Thyroid gland (tissue), 4 donors: ENCODE measurements around the gene BANP.

Experiments
- CTCF ChIP-seq, 6 experiments: fragments of 200-600 bp in 3 of 6; fragments of 450-650 bp in 3 of 6; sonication (generic) in 3 of 6; IDR thresholded peaks; one replicate each; pipeline ENCODE4 v1.5.1; 2016 to 2019; ENCODE audit warnings: antibody characterized with exemption in 6 of 6, mild to moderate bottlenecking in 2 of 6, inconsistent platforms in 1 of 6, moderate library complexity in 1 of 6
- POLR2A ChIP-seq, 2 donors: fragments of 450-650 bp; IDR thresholded peaks; one replicate each; pipeline ENCODE4 v1.6.1; 2017; ENCODE audit warnings: antibody characterized with exemption in 2 of 2, mild to moderate bottlenecking in 2 of 2, moderate library complexity in 1 of 2

DNA sequence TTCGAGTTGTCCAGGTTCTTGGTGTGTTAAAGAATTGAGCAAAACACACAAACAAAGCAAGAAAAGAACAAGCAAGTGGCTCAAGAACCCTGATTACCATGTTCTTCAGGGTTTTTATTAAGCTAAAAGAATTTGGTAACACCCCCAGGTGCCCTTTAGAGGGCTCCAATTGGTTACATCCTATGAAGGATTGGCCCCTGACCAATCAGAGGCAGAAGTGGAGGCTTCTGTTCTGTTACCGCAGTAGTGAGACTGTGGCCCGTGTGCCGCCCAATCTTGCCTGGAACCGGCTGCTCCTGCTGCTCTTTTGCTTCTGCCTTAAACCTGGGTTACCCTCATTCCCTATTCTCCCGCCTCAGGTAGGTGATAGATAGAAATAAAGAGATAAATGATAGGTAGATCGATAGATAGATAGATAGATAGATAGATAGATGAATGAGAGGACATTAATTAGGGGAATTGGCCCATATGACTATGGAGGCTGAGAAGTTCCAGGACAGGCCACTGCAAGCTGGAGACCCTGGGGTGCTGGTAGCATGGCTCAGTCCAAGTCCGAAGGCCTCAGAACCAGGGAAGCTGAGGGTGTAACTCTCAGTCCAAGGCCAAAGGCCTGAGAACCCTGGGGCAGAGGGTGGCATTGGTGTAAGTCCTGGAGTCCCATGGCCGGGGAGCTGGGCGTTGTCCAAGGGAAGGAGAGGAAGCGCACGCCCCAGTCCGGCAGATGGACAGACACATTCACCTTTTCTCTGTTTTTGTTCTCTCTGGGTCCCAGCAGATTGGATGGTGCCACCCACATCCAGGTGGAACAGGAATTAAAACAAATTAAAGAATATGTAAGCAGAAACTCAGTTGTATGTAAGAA is 11.4 kb upstream of the BANP start:
- TF ChIP-seq CTCF (IDR thresholded peaks at IDR 0.05), result no peak
- TF ChIP-seq POLR2A (IDR thresholded peaks at IDR 0.05), result no peak
